ENCODE results near the gene AQP3. TPM values are rescaled to one million over a fixed set of nuclear protein-coding genes. Genes with fewer than 3 reads are reported as not detected.

Gene AQP3
- total and polyA plus RNA-seq, 2 of the 8 experiments (the other 6 are each of a cell fraction or from before 2014, with no cell fraction given): 2.6 to 7.6 TPM

GRCh38 chr9:33435821-33436277 is 11.5 kb downstream of the AQP3 start (continued):
- TF ChIP-seq CHD7 (IDR thresholded peaks at IDR 0.05; ENCODE audit: insufficient replicate concordance, low read length) (no peak), NRF1 (IDR thresholded peaks at IDR 0.05; ENCODE audit: low read depth, low read length) (no peak), RAD21 (IDR thresholded peaks at IDR 0.05 in 1 of 2, conservative IDR thresholded peaks at IDR 0.05 in 1 of 2; ENCODE audit: low read depth in 2 of 2, low read length in 2 of 2) (no peak), RXRA (IDR thresholded peaks at IDR 0.05; ENCODE audit: insufficient read depth, low read depth, low read length) (no peak), TCF12 (IDR thresholded peaks at IDR 0.05; ENCODE audit: low read depth, low read length) (no peak), FOSL1 (IDR thresholded peaks at IDR 0.05; ENCODE audit: insufficient read depth, low read depth, low read length) (no peak)
